Measurements from ENCODE around the gene TCL1B. TPM values are rescaled to one million over a fixed set of nuclear protein-coding genes. Genes with fewer than 3 reads are reported as not detected.

The TCL1B gene
- total and polyA plus RNA-seq, 2 of the 8 experiments (the other 6 are each of a cell fraction or from before 2014, with no cell fraction given), result 9.6 to 11.5 TPM

DNA sequence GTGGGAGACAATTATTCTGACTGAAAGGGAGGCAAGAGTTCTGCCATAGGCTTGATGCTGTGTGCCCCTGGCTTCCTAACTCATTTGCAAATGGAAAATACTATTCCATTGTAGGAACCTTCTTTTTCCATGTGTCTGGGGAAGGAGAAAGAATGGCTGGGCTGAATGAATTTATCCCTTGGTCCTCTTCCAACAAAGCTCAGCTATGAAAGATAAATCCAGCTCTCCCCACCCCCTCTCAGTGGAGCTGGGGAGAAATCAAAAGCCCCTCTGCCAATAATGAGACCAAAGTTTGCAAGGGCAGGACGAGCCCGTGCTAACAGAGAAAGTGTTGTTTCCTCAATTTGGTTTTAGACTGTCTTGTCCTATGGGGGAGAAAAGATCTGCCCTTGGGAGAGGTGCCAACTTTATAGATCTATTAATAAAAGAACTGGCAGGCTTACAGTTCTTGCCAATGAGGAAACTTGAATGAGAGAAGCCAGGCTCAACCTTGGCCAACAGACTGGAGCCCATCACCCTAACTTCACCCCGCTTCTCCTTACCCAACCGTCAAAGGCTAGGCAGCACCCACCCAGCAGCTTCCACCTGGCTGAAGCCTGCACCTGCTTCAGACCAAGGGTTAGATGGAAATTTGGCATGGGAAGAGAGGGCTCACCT lies 8.9 kb upstream of the TCL1B start (continued):
- no peak for TF ChIP-seq SP1 (IDR thresholded peaks at IDR 0.05; ENCODE audit: low read depth, low read length)
- no peak for TF ChIP-seq FOSL1 (IDR thresholded peaks at IDR 0.05; ENCODE audit: insufficient read depth, low read depth, low read length)
- no peak for TF ChIP-seq SP2 (IDR thresholded peaks at IDR 0.05; ENCODE audit: low read length)
- TF ChIP-seq EGR1 (IDR thresholded peaks at IDR 0.05; ENCODE audit: borderline replicate concordance, low read depth, low read length), result no peak
- TF ChIP-seq TBP (IDR thresholded peaks at IDR 0.05; ENCODE audit: low read depth, low read length), result no peak
